HepG2 (cell line): Measurements from ENCODE around the gene BRD3. TPM values are rescaled to one million over a fixed set of nuclear protein-coding genes. Genes with fewer than 3 reads are reported as not detected.

Experiments used
- ATAC-seq: fragments of 200-7000 bp; cut with Tn5 transposase; 3 replicates; pipeline ENCODE4 v1.9.1; 2020; ENCODE audit warnings: mild to moderate bottlenecking, moderate library complexity
- BruUV-seq: library from RNA; stranded (reverse); fragments of 400-500 nt; replicated peaks from 2 replicates; lab custom pipeline; 2021; lab: Mats Ljungman, UMichigan
- CTCF ChIA-PET: fragments of 300-600 bp; formaldehyde crosslinking; extraction: SDS; loops from one replicate; lab custom pipeline; 2021; ENCODE audit warnings: low total read pairs, inconsistent platforms, low intra/inter-chr PET ratio; lab: Yijun Ruan, JAX
- POLR2A ChIA-PET: fragments of 350-600 bp; sonication (Branson Sonifier 250); formaldehyde crosslinking; loops from one replicate; lab custom pipeline; 2020; ENCODE audit warnings: antibody characterized with exemption, inconsistent platforms; lab: Yijun Ruan, JAX
- DNase-seq: peaks from one replicate; pipeline ENCODE4 v3.0.0-alpha.2; 2015; ENCODE audit warnings: low spot score
- FAIRE-seq: peaks from 3 replicates; lab custom pipeline; 2011; peaks lifted over from hg19 to GRCh38; lab: Jason Lieb, UNC
- H2AFZ ChIP-seq: one replicate; pipeline ENCODE4 v1.6.1; 2011; ENCODE audit warnings: low read length, inconsistent platforms
- H3K27ac ChIP-seq: fragments of 300-600 bp; 3 replicates; pipeline ENCODE4 v1.8.0; 2011; ENCODE audit warnings: mixed run types, mild to moderate bottlenecking, mixed read lengths, low read length, inconsistent platforms; ENCODE audit not compliant: insufficient read depth; ENCODE audit errors: extremely low read length
- H3K27me3 ChIP-seq, 2 experiments: fragments of 200-600 bp in 1 of 2; 2 replicates in 1 of 2; 3 replicates in 1 of 2; pipeline versions ENCODE4 v1.6.0 to v1.8.0; 2011; ENCODE audit warnings: low read length in 2 of 2, mild to moderate bottlenecking in 2 of 2, moderate library complexity in 2 of 2, inconsistent platforms in 1 of 2; ENCODE audit not compliant: insufficient read depth in 2 of 2, control insufficient read depth in 1 of 2
- H3K36me3 ChIP-seq, 2 experiments: fragments of 200-600 bp in 1 of 2; replicated peaks in 1 of 2; 2 replicates in 1 of 2; 3 replicates in 1 of 2; pipeline versions ENCODE4 v1.5.1 to v1.8.0; 2011; ENCODE audit warnings: low read length in 2 of 2, inconsistent platforms in 1 of 2; ENCODE audit not compliant: insufficient read depth in 2 of 2, control insufficient read depth in 1 of 2
- H3K4me1 ChIP-seq: 2 replicates; pipeline ENCODE4 v1.5.1; 2012; ENCODE audit warnings: low read length, inconsistent platforms; ENCODE audit not compliant: insufficient read depth
- H3K4me2 ChIP-seq: 2 replicates; pipeline ENCODE4 v1.6.0; 2011; ENCODE audit warnings: low read depth, low read length, inconsistent platforms
- H3K4me3 ChIP-seq, 3 experiments: fragments of 200-600 bp in 1 of 3; sonication (generic), shearing (Covaris generic) in 1 of 3; replicated peaks in 1 of 3; 2 replicates each; pipeline ENCODE4 v1.5.1; 2011 to 2016; ENCODE audit warnings: low read length in 3 of 3, inconsistent platforms in 2 of 3, low read depth in 2 of 3, mild to moderate bottlenecking in 2 of 3, control low read depth in 1 of 3, mixed read lengths in 1 of 3; ENCODE audit not compliant: insufficient read depth in 1 of 3
- H3K79me2 ChIP-seq: one replicate; pipeline ENCODE4 v1.6.1; 2011; ENCODE audit warnings: low read length, inconsistent platforms; ENCODE audit not compliant: insufficient read depth
- H3K9ac ChIP-seq: 2 replicates; pipeline ENCODE4 v1.6.0; 2011; ENCODE audit warnings: mild to moderate bottlenecking, low read depth, low read length, inconsistent platforms; ENCODE audit not compliant: insufficient read depth
- H3K9me3 ChIP-seq: 2 replicates; pipeline ENCODE4 v1.5.1; 2012; ENCODE audit warnings: mild to moderate bottlenecking, low read length
- H4K20me1 ChIP-seq: 2 replicates; pipeline ENCODE4 v1.6.0; 2011; ENCODE audit warnings: inconsistent platforms, mild to moderate bottlenecking, low read length, moderate library complexity; ENCODE audit not compliant: insufficient read depth
- DR1 ChIP-seq: sonication (generic); formaldehyde crosslinking; IDR thresholded peaks from 2 replicates; pipeline ENCODE4 v1.8.0; 2021; ENCODE audit warnings: mild to moderate bottlenecking, missing genetic modification reagents, inconsistent platforms
- ETV6 ChIP-seq: sonication (generic); formaldehyde crosslinking; conservative IDR thresholded peaks from 2 replicates; pipeline ENCODE4 v1.4.0; 2020; ENCODE audit warnings: missing genetic modification reagents
- GTF2F1 ChIP-seq: fragments of 150-350 bp; IDR thresholded peaks from 2 replicates; pipeline ENCODE4 v1.6.1; 2014; ENCODE audit warnings: low read length
- RCOR2 ChIP-seq: IDR thresholded peaks from 2 replicates; pipeline ENCODE4 v1.6.1; 2016; ENCODE audit warnings: missing biosample characterization, missing genetic modification reagents
- STAG1 ChIP-seq: sonication (generic); formaldehyde crosslinking; IDR thresholded peaks from 2 replicates; pipeline ENCODE4 v1.4.0; 2020; ENCODE audit warnings: missing genetic modification reagents
- ZFP62 ChIP-seq: sonication (generic); formaldehyde crosslinking; IDR thresholded peaks from 2 replicates; pipeline ENCODE4 v1.4.0; 2020; ENCODE audit warnings: missing genetic modification reagents
- ZNF317 ChIP-seq: sonication (generic); formaldehyde crosslinking; IDR thresholded peaks from 2 replicates; pipeline ENCODE4 v1.5.0; 2020; ENCODE audit warnings: mild to moderate bottlenecking, missing genetic modification reagents
- ZNF383 ChIP-seq: sonication (generic); formaldehyde crosslinking; IDR thresholded peaks from 2 replicates; pipeline ENCODE4 v1.4.0; 2020; ENCODE audit warnings: missing genetic modification reagents, mild to moderate bottlenecking, borderline replicate concordance
- ZNF772 ChIP-seq: sonication (generic); formaldehyde crosslinking; IDR thresholded peaks from 2 replicates; pipeline ENCODE4 v1.5.0; 2020; ENCODE audit warnings: mild to moderate bottlenecking, missing genetic modification reagents
- ZNF790 ChIP-seq: sonication (generic); formaldehyde crosslinking; IDR thresholded peaks from 2 replicates; pipeline ENCODE4 v1.8.0; 2022; ENCODE audit warnings: missing genetic modification reagents, mild to moderate bottlenecking, borderline replicate concordance
- ZNF879 ChIP-seq: sonication (generic); formaldehyde crosslinking; IDR thresholded peaks from 2 replicates; pipeline ENCODE4 v1.8.1; 2023; ENCODE audit warnings: missing genetic modification reagents
- WGBS: methylation state at CpG from one replicate; pipeline ENCODE4 v1.1.6; 2017; ENCODE audit warnings: low lambda C conversion rate; 5-methylcytosine and 5-hydroxymethylcytosine counted together
- in situ Hi-C: cut with HindIII; loops from 2 replicates; pipeline ENCODE4 v1.10.0; 2017; ENCODE audit warnings: low pct_unique_long_range_greater_than_20kb; ENCODE audit not compliant: extremely low pct_ligation_motif_present
- intact Hi-C: fragments of 100-400 bp; cut with micrococcal nuclease; formaldehyde crosslinking; loops from one replicate; pipeline ENCODE4 v1.10.0; 2022; ENCODE audit not compliant: unreplicated experiment
- polyA plus RNA-seq, 8 experiments: library from polyadenylated mRNA; depleted of rRNA in 3 of 8; stranded (reverse) in 7 of 8; unstranded in 1 of 8; fragments of >200 nt; fragmentation: Illumina TruSeq in 4 of 8; extraction: Trizol in 4 of 8; gene quantifications; 2 replicates each; pipeline versions ENCODE4 v1.2.1 to v1.2.3, GENCODE V29; 2011 to 2016; ENCODE audit warnings: low read depth in 4 of 8, missing spikeins in 1 of 8, mixed read lengths in 1 of 8; ENCODE audit not compliant: insufficient read depth in 1 of 8
- total RNA-seq, 5 experiments: library from RNA; depleted of rRNA; stranded (reverse); fragments of >200 nt; fragmentation: Illumina TruSeq; extraction: Trizol; gene quantifications; 2 replicates each; pipeline ENCODE4 v1.2.3, GENCODE V29; 2016; ENCODE audit warnings: low read depth in 1 of 5
- TF ChIP-seq, protein P1 (sequence below): sonication (generic); formaldehyde crosslinking; IDR thresholded peaks from 2 replicates; pipeline ENCODE4 v1.4.0; 2020; ENCODE audit warnings: missing genetic modification reagents, borderline replicate concordance

BRD3 gene
- total and polyA plus RNA-seq, 2 of the 13 experiments (the other 11 are each of a cell fraction or from before 2014, with no cell fraction given): 5.9 to 12.9 TPM

DNA sequence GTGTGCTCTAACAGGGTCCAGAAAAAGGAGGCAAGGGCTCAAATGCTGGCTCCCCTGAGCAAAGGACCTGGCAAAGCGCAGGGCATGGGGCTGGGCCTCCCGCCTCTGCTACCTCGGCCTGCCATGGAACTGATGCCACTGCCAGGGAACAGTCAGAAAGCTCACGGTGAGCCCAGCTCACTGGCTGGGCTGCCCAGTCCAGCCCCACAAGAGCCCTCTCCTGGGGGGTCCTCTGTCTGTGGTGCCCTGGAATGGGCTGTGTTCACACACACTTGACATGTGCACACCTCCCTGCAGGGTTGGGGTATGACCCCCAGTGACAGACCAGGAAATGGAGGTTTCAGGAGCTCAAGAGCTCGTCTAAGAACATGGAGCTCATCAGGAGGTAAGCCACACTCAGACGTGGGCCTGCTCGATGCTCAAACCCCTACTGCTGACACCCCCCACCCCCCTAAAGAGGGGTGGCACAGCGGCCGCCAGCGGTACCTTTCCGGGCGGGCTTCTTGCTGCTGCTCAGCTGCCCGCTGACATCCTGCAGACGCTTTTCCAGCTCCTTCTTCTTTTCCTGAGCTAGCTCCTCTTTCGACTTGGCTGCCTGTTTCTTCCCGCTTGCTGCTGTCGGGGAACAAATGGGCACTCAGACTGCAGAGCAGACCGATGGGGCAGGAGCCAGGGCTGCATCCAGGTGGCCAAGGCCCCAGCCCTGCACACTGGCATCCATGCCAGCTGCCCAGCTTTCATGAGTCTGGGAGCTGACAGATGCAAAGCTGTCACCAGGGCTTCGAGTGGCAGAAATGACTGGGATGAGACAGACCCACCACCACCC, 33.4 kb downstream of the BRD3 start:
- no peak for TF ChIP-seq STAG1 (CRISPR knock-in tag)
- no peak for TF ChIP-seq DR1
- no peak for TF ChIP-seq ZNF383
- TF ChIP-seq ZNF790 (CRISPR knock-in tag): no peak
- TF ChIP-seq ETV6 (CRISPR knock-in tag): no peak
- H3K9me3 ChIP-seq: no peaks in the 10 kb centered on the region
- no peak overlapping the region for H3K4me3 ChIP-seq
- H4K20me1 ChIP-seq: no peaks in the 10 kb centered on the region
- no peak overlapping the region for H3K27ac ChIP-seq
- no peak for ATAC-seq
- H3K4me1 ChIP-seq: peaks cover 2% of the 10 kb centered on the region; the same call in 1 of the 2 replicates
- in situ Hi-C loops: no loop called here
- H3K4me2 ChIP-seq: no peak overlapping the region
- WGBS: 98% methylated on average over 12 of the region's 19 CpGs
- H2AFZ ChIP-seq: no peak overlapping the region
- ChIA-PET POLR2A (no interaction called here), CTCF (no interaction called here)
- BruUV-seq: no TSS peak
- intact Hi-C loops: no loop called here
- peaks cover 27 to 55% of the 10 kb centered on the region in 2 experiments for H3K36me3 ChIP-seq
- H3K9ac ChIP-seq: no peak overlapping the region
- DNase-seq: no peak
- FAIRE-seq: no peak
- H3K79me2 ChIP-seq: no peaks in the 10 kb centered on the region
- no peaks in the 10 kb centered on the region for H3K27me3 ChIP-seq

DNA sequence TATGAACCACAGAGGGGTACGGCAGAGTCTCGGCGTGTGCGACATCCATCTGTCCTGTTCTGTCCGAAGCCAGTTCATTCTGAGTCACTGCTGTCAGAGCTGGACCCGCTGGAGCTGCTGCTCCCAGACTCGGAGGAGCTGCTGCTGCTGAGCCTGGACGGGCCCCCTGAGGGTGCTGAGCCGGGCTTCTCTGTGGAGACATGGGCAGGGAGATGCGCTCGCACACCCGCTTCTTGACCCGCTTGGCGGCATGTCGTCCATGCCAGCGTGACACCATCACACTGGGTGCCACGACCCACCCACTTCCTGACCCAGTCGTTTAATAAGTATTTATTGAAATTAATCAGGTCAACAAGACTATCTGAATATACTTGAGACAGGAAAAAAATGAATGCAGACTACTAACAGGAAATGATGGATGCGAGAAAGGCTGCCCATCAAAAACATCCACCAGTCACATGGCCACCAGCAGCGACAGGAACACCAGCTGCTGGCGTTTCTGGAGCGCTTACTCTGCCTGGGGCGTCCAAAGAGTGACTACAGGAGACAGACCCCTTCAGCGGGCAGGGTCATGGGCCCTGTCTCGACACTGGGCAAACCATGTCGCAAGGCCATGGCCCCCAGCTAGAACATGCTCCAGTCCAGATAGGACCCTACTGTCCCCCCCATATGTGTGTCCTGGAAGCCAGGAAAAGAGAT, 34.2 kb downstream of the BRD3 start:
- DNase-seq (no peak), ATAC-seq (no peak)
- H3K36me3 ChIP-seq: peaks cover 25 to 53% of the 10 kb centered on the region in 2 experiments
- intact Hi-C loops: no loop called here
- H3K4me3 ChIP-seq: no peak overlapping the region
- no peaks in the 10 kb centered on the region for H3K79me2 ChIP-seq
- no peak overlapping the region for H3K9ac ChIP-seq
- TF ChIP-seq ZNF879 (CRISPR knock-in tag) (no peak), ZNF772 (no peak), ZFP62 (no peak), RCOR2 (no peak), GTF2F1 (no peak), ZNF317 (no peak)
- TF ChIP-seq, protein P1, sequence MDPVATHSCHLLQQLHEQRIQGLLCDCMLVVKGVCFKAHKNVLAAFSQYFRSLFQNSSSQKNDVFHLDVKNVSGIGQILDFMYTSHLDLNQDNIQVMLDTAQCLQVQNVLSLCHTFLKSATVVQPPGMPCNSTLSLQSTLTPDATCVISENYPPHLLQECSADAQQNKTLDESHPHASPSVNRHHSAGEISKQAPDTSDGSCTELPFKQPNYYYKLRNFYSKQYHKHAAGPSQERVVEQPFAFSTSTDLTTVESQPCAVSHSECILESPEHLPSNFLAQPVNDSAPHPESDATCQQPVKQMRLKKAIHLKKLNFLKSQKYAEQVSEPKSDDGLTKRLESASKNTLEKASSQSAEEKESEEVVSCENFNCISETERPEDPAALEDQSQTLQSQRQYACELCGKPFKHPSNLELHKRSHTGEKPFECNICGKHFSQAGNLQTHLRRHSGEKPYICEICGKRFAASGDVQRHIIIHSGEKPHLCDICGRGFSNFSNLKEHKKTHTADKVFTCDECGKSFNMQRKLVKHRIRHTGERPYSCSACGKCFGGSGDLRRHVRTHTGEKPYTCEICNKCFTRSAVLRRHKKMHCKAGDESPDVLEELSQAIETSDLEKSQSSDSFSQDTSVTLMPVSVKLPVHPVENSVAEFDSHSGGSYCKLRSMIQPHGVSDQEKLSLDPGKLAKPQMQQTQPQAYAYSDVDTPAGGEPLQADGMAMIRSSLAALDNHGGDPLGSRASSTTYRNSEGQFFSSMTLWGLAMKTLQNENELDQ (CRISPR knock-in tag): no peak
- TF ChIP-seq, all 625 proteins: peak for 0
- no peak overlapping the region for H3K27ac ChIP-seq
- FAIRE-seq: no peak
- 95% methylated on average over 21 of the region's 26 CpGs for WGBS
- no peak overlapping the region for H3K4me2 ChIP-seq
- H3K9me3 ChIP-seq: no peaks in the 10 kb centered on the region
- no peak overlapping the region for H2AFZ ChIP-seq
- peaks cover 9% of the 10 kb centered on the region for H3K4me1 ChIP-seq
- H4K20me1 ChIP-seq: no peaks in the 10 kb centered on the region
- no peaks in the 10 kb centered on the region for H3K27me3 ChIP-seq
- ChIA-PET CTCF (no interaction called here), POLR2A (no interaction called here)
- no TSS peak for BruUV-seq
- in situ Hi-C loops: no loop called here
